Measurements from ENCODE around the gene ANKHD1. TPM values are rescaled to one million over a fixed set of nuclear protein-coding genes. Genes with fewer than 3 reads are reported as not detected.

The ANKHD1 gene
- total RNA-seq, 2 donors from 2014 or later = 85.6 to 95.9 TPM

DNA sequence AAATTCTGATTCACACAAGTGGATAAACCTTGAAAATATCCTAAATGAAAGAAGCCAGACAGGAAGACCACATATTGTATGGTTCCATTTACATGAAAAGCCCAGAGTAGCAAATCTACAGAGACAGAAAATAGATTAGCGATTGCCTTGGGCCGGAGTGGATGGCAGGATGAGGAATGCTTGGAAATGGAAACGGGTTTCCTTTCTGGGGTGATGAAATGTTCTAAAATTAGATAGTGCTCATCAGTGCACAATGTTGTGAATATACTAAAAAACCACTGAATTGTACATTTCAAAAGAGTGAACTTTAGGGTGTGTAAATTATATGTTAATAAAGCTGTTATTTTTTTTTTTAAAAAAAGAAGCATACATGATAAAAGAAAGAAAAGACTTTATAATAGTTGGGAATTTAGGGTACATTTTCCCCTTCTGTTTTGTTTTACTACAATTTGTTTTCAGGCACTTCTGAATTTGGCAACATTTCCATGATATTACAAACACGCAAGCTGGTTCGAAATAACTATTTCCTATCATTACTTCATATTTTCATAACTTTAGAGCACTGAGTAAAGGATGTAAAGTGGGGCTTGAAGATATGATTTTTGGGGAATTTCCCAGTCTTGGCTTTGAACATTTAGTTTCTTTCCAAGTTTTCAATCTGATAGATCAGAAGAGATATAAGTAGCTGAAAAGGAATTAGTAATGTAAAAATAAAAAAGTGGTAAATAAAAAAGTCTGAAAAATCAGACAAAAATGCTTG lies 186.9 kb downstream of the ANKHD1 start:
- H3K4me3 Mint-ChIP-seq = no peak overlapping the region
- no peak for DNase-seq

More for the DNA sequence above, 186.9 kb downstream of the ANKHD1 start:
- peaks cover 3% of the 10 kb centered on the region for H3K27me3 Mint-ChIP-seq (ENCODE audit: insufficient read depth)
- Histone ChIP-seq H3K4me1 (ENCODE audit: control insufficient read depth, insufficient read depth, low read length) (no peaks in the 10 kb centered on the region), H3K27ac (ENCODE audit: low read depth, low read length) (no peak overlapping the region), H3K4me3 (ENCODE audit: low read length) (no peak overlapping the region), H3K9ac (ENCODE audit: extremely low read depth, low read length, poor library complexity, severe bottlenecking) (no peak overlapping the region), H3K27me3 (ENCODE audit: control insufficient read depth, insufficient read depth, low read length, poor library complexity, severe bottlenecking) (no peaks in the 10 kb centered on the region), H3K36me3 (ENCODE audit: control insufficient read depth, insufficient read depth, low read length) (no peaks in the 10 kb centered on the region), H3K9me3 (ENCODE audit: control insufficient read depth, low read length) (no peaks in the 10 kb centered on the region)
- peaks cover 12% of the 10 kb centered on the region for H3K9me3 Mint-ChIP-seq
- H3K4me1 Mint-ChIP-seq = peaks cover 3% of the 10 kb centered on the region
- 80 to 95% methylated on average over 1 to 5 of the region's 5 CpGs for whole genome bisulfite sequencing, 2 experiments (ENCODE audit: insufficient coverage in 1 of 2, insufficient read length in 1 of 2)
- H3K27ac Mint-ChIP-seq = no peak overlapping the region
- H3K36me3 Mint-ChIP-seq (ENCODE audit: low read depth) = peaks cover under 1% of the 10 kb centered on the region
- TF ChIP-seq, protein P1, sequence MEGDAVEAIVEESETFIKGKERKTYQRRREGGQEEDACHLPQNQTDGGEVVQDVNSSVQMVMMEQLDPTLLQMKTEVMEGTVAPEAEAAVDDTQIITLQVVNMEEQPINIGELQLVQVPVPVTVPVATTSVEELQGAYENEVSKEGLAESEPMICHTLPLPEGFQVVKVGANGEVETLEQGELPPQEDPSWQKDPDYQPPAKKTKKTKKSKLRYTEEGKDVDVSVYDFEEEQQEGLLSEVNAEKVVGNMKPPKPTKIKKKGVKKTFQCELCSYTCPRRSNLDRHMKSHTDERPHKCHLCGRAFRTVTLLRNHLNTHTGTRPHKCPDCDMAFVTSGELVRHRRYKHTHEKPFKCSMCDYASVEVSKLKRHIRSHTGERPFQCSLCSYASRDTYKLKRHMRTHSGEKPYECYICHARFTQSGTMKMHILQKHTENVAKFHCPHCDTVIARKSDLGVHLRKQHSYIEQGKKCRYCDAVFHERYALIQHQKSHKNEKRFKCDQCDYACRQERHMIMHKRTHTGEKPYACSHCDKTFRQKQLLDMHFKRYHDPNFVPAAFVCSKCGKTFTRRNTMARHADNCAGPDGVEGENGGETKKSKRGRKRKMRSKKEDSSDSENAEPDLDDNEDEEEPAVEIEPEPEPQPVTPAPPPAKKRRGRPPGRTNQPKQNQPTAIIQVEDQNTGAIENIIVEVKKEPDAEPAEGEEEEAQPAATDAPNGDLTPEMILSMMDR (conservative IDR thresholded peaks at IDR 0.05) = no peak

Small RNAs within 50 kb of the gene (microRNA-seq; reads per million reads assigned to microRNA genes)
- gene MIR6831 (ENCODE audit: borderline microRNAs expressed) = not detected

Other genes starting within 250 kb of the ANKHD1 start
- gene CYSTM1, start 226.6 kb upstream of the ANKHD1 start, total RNA-seq = 10 to 100 TPM; 30.7 to 38.1 TPM
- 10 to 100 TPM; 62.9 to 64.4 TPM for gene PFDN1, start 98.7 kb upstream of the ANKHD1 start, total RNA-seq
- 1 to 10 TPM; 1.4 to 2.1 TPM for gene HBEGF, start 55.2 kb upstream of the ANKHD1 start, total RNA-seq
- gene SLC4A9, start 41.6 kb upstream of the ANKHD1 start, total RNA-seq = 1 to 10 TPM in 1 of 2 donors, under 1 TPM in 1; 0.79 to 1.4 TPM
- gene EIF4EBP3, start 145.8 kb downstream of the ANKHD1 start, total RNA-seq = 1 to 10 TPM; 5.1 to 6.3 TPM
- 10 to 100 TPM; 40.5 to 42.9 TPM for gene SRA1, start 155.6 kb downstream of the ANKHD1 start, total RNA-seq
- gene APBB3, start 162.8 kb downstream of the ANKHD1 start, total RNA-seq = 10 to 100 TPM; 36.4 to 41.4 TPM
- gene SLC35A4, start 163.0 kb downstream of the ANKHD1 start, total RNA-seq = 10 to 100 TPM; 61.6 to 68.9 TPM
- under 1 TPM in 1 of 2 donors, not detected in 1; 0.18 TPM for gene CD14, start 231.3 kb downstream of the ANKHD1 start, total RNA-seq
- gene TMCO6, start 237.6 kb downstream of the ANKHD1 start, total RNA-seq = 10 to 100 TPM; 29.3 to 34.6 TPM
- 10 to 100 TPM; 75.5 to 82.2 TPM for gene NDUFA2, start 245.8 kb downstream of the ANKHD1 start, total RNA-seq
- 10 to 100 TPM; 68.9 to 76.8 TPM for gene IK, start 246.0 kb downstream of the ANKHD1 start, total RNA-seq

Measured in endodermal cell (in vitro differentiated cells).